GM23338 (cell line): ENCODE measurements around the gene RASGRP4. TPM values are rescaled to one million over a fixed set of nuclear protein-coding genes. Genes with fewer than 3 reads are reported as not detected.
A peak's percentile ranks its signal among the peaks of the same experiment; 100 is the strongest.

ENCODE experiments used
- ATAC-seq: fragments of 200-7000 bp; cut with Tn5 transposase; 3 replicates; pipeline ENCODE4 v1.9.1; 2020
- DNase-seq: peaks from one replicate; pipeline ENCODE4 v3.0.0-alpha.2; 2015; ENCODE audit warnings: low spot score
- H2AFZ ChIP-seq: fragments of 200-600 bp; sonication (generic); 2 replicates; pipeline ENCODE4 v1.8.0; 2016; ENCODE audit warnings: antibody characterized with exemption, mild to moderate bottlenecking, moderate library complexity
- H3F3A ChIP-seq: fragments of 200-600 bp; sonication (generic); replicated peaks from 2 replicates; pipeline ENCODE4 v1.8.0; 2017; ENCODE audit warnings: antibody characterized with exemption, mixed run types, low read depth
- H3K27ac ChIP-seq: fragments of 200-600 bp; sonication (generic); 2 replicates; pipeline ENCODE4 v1.6.1; 2016; ENCODE audit warnings: low read depth
- H3K27me3 ChIP-seq: fragments of 200-600 bp; sonication (generic); 2 replicates; pipeline ENCODE4 v1.8.0; 2016; ENCODE audit warnings: mild to moderate bottlenecking, mixed run types, moderate library complexity; ENCODE audit not compliant: insufficient read depth
- H3K36me3 ChIP-seq: fragments of 200-600 bp; sonication (generic); 2 replicates; pipeline ENCODE4 v1.8.0; 2016; ENCODE audit warnings: mild to moderate bottlenecking; ENCODE audit not compliant: insufficient read depth
- H3K4me1 ChIP-seq: fragments of 200-600 bp; sonication (generic); 2 replicates; pipeline ENCODE4 v1.8.0; 2016; ENCODE audit warnings: mild to moderate bottlenecking, moderate library complexity; ENCODE audit not compliant: insufficient read depth
- H3K4me2 ChIP-seq: fragments of 200-600 bp; sonication (generic); 2 replicates; pipeline ENCODE4 v1.7.1; 2017; ENCODE audit warnings: mixed run types
- H3K4me3 ChIP-seq: fragments of 200-600 bp; sonication (generic); 2 replicates; pipeline ENCODE4 v1.6.1; 2016; ENCODE audit warnings: mixed run types
- H3K79me2 ChIP-seq: fragments of 200-600 bp; sonication (generic); replicated peaks from 2 replicates; pipeline ENCODE4 v1.8.0; 2017; ENCODE audit warnings: mild to moderate bottlenecking; ENCODE audit not compliant: insufficient read depth
- H3K9me2 ChIP-seq: fragments of 200-600 bp; sonication (generic); 2 replicates; pipeline ENCODE4 v1.8.0; 2017; ENCODE audit not compliant: insufficient read depth
- H4K20me1 ChIP-seq: fragments of 200-600 bp; sonication (generic); replicated peaks from 2 replicates; pipeline ENCODE4 v1.8.0; 2017; ENCODE audit warnings: mild to moderate bottlenecking; ENCODE audit not compliant: insufficient read depth
- H3K27ac Mint-ChIP-seq: 2 replicates; pipeline ENCODE4 v1.8.0; 2020; ENCODE audit warnings: inconsistent platforms, mild to moderate bottlenecking, moderate library complexity, mixed read lengths
- H3K27me3 Mint-ChIP-seq: 3 replicates; pipeline ENCODE4 v1.8.0; 2022; ENCODE audit warnings: low read depth, mild to moderate bottlenecking, moderate library complexity, mixed read lengths, inconsistent platforms; ENCODE audit not compliant: insufficient read depth, poor library complexity
- H3K36me3 Mint-ChIP-seq: 3 replicates; pipeline ENCODE4 v1.8.0; 2021; ENCODE audit warnings: low read depth, mild to moderate bottlenecking, inconsistent platforms, moderate library complexity, mixed read lengths
- H3K4me1 Mint-ChIP-seq: 3 replicates; pipeline ENCODE4 v1.8.0; 2020; ENCODE audit warnings: mild to moderate bottlenecking, inconsistent platforms, mixed read lengths
- H3K4me3 Mint-ChIP-seq: 3 replicates; pipeline ENCODE4 v1.8.0; 2021; ENCODE audit warnings: moderate library complexity, mild to moderate bottlenecking, inconsistent platforms, mixed read lengths
- H3K9me3 Mint-ChIP-seq: 3 replicates; pipeline ENCODE4 v1.8.0; 2020; ENCODE audit warnings: moderate library complexity, mild to moderate bottlenecking, inconsistent platforms, mixed read lengths
- CREB1 ChIP-seq: fragments of 250-450 bp; sonication (Bioruptor Pico); IDR thresholded peaks from 2 replicates; pipeline ENCODE4 v1.5.0; 2020; ENCODE audit warnings: low read depth, mild to moderate bottlenecking, moderate library complexity
- CTCF ChIP-seq, 2 experiments: fragments of 200-600 bp in 1 of 2; sonication (generic) in 1 of 2; conservative IDR thresholded peaks; 2 replicates each; pipeline versions ENCODE4 v1.5.1 to v1.6.1; 2016 to 2017; ENCODE audit warnings: antibody characterized with exemption in 2 of 2, low read depth in 2 of 2, mild to moderate bottlenecking in 2 of 2, moderate library complexity in 1 of 2
- ETS1 ChIP-seq: IDR thresholded peaks from 2 replicates; pipeline ENCODE4 v1.6.1; 2016; ENCODE audit warnings: antibody characterized with exemption
- EZH2 ChIP-seq: fragments of 200-600 bp; sonication (generic); IDR thresholded peaks from one replicate; pipeline ENCODE4 v1.8.0; 2017; ENCODE audit warnings: antibody characterized with exemption, mild to moderate bottlenecking, low read depth; ENCODE audit not compliant: unreplicated experiment
- EZH2phosphoT487 ChIP-seq: fragments of 200-600 bp; sonication (generic); IDR thresholded peaks from one replicate; pipeline ENCODE4 v1.8.1; 2018; ENCODE audit warnings: antibody characterized with exemption; ENCODE audit not compliant: unreplicated experiment
- JUNB ChIP-seq: IDR thresholded peaks from one replicate; pipeline ENCODE4 v1.6.1; 2016; ENCODE audit warnings: antibody characterized with exemption; ENCODE audit not compliant: unreplicated experiment
- NANOG ChIP-seq: IDR thresholded peaks from 2 replicates; pipeline ENCODE4 v1.6.1; 2016; ENCODE audit warnings: antibody characterized with exemption, borderline replicate concordance
- POLR2AphosphoS5 ChIP-seq: IDR thresholded peaks from 2 replicates; pipeline ENCODE4 v1.6.1; 2016; ENCODE audit warnings: antibody characterized with exemption, low read depth
- REST ChIP-seq: IDR thresholded peaks from one replicate; pipeline ENCODE4 v1.6.1; 2018; ENCODE audit warnings: antibody characterized with exemption; ENCODE audit not compliant: unreplicated experiment
- STAT1 ChIP-seq: IDR thresholded peaks from one replicate; pipeline ENCODE4 v1.6.1; 2016; ENCODE audit warnings: antibody characterized with exemption; ENCODE audit not compliant: unreplicated experiment
- ZNF114 ChIP-seq: fragments of 250-450 bp; sonication (Bioruptor Pico); IDR thresholded peaks from 2 replicates; pipeline ENCODE4 v1.5.0; 2020; ENCODE audit warnings: mild to moderate bottlenecking, moderate library complexity
- ZNF331 ChIP-seq: fragments of 250-450 bp; sonication (Bioruptor Pico); IDR thresholded peaks from 2 replicates; pipeline ENCODE4 v1.5.0; 2020; ENCODE audit warnings: low read depth, mild to moderate bottlenecking, moderate library complexity
- ZNF462 ChIP-seq: fragments of 250-450 bp; sonication (Bioruptor Pico); IDR thresholded peaks from 2 replicates; pipeline ENCODE4 v1.5.0; 2020; ENCODE audit warnings: mild to moderate bottlenecking, moderate library complexity
- polyA plus RNA-seq: library from polyadenylated mRNA; unstranded; fragments of >200 nt; fragmentation: Nextera tagmentation; extraction: Ambion mirVana; gene quantifications from 2 replicates; pipeline ENCODE4 v1.2.1, GENCODE V29; 2016
- total RNA-seq: library from RNA; depleted of rRNA; stranded (reverse); fragments of >200 nt; shearing (Covaris generic); gene quantifications from 2 replicates; pipeline ENCODE4 v1.2.3, GENCODE V29; 2014

Gene RASGRP4
- total and polyA plus RNA-seq, 2 experiments from 2014 or later, result 1.6 to 3.6 TPM

GRCh38 chr19:38417146-38417543 lies 8.9 kb downstream of the RASGRP4 start:
- peaks cover 25% of the 10 kb centered on the region for H3K27me3 Mint-ChIP-seq
- DNase-seq (no peak), ATAC-seq (no peak)
- Histone ChIP-seq H3K27ac (no peak overlapping the region), H3K36me3 (no peaks in the 10 kb centered on the region), H3K4me3 (peak overlapping the region; percentile 66), H3K27me3 (peaks cover 10% of the 10 kb centered on the region; the same call in 1 of the 2 replicates), H3K79me2 (no peaks in the 10 kb centered on the region), H3K4me2 (peak overlapping the region; percentile 87), H3F3A (0 out of 2 replicates have a peak, but pooled peaks cover 13% of the 10 kb centered on the region), H3K4me1 (peaks cover 6% of the 10 kb centered on the region; the same call in 1 of the 2 replicates), H2AFZ (peak overlapping the region; percentile 98; the same call in 1 of the 2 replicates), H3K9me2 (no peaks in the 10 kb centered on the region), H4K20me1 (no peaks in the 10 kb centered on the region)
- H3K27ac Mint-ChIP-seq, result no peak overlapping the region
- H3K9me3 Mint-ChIP-seq, result no peaks in the 10 kb centered on the region
- TF ChIP-seq ZNF114 (CRISPR knock-in tag), result no peak
- no peak for TF ChIP-seq JUNB
- no peak for TF ChIP-seq EZH2phosphoT487
- no peak for TF ChIP-seq STAT1
- TF ChIP-seq NANOG, result no peak
- no peak for TF ChIP-seq REST
- no peak for TF ChIP-seq EZH2
- TF ChIP-seq ZNF331 (CRISPR knock-in tag), result no peak
- no peak for TF ChIP-seq CREB1 (CRISPR knock-in tag)
- TF ChIP-seq CTCF (conservative IDR thresholded peaks at IDR 0.05; ENCODE audit: low read depth in 2 of 2), result no peak
- TF ChIP-seq POLR2AphosphoS5, result no peak
- no peak for TF ChIP-seq ZNF462 (CRISPR knock-in tag)
- TF ChIP-seq ETS1, result no peak
- H3K4me1 Mint-ChIP-seq, result peaks cover 12% of the 10 kb centered on the region
- H3K36me3 Mint-ChIP-seq, result no peaks in the 10 kb centered on the region; the same call in 2 of the 3 replicates
- peak overlapping the region; percentile 80 for H3K4me3 Mint-ChIP-seq
